Fibroblast of lung (primary cell): ENCODE results near the gene ADGRG3. TPM values are rescaled to one million over a fixed set of nuclear protein-coding genes. Genes with fewer than 3 reads are reported as not detected.

ENCODE experiments used
- DNase-seq, 2 donors: peaks; one replicate each; pipeline versions ENCODE4 v3.0.0 to v3.0.0-alpha.2; 2010; ENCODE audit warnings: low read depth in 2 of 2
- H2AFZ ChIP-seq: 2 replicates; pipeline ENCODE4 v1.5.1; 2012; ENCODE audit warnings: low read length, control low read depth, inconsistent platforms
- H3K27ac ChIP-seq: 2 replicates; pipeline ENCODE4 v1.5.1; 2011; ENCODE audit warnings: low read length, control low read depth; ENCODE audit not compliant: insufficient read depth
- H3K27me3 ChIP-seq: 2 replicates; pipeline ENCODE4 v1.5.1; 2011; ENCODE audit warnings: mild to moderate bottlenecking, low read length; ENCODE audit not compliant: control insufficient read depth, insufficient read depth
- H3K36me3 ChIP-seq: 2 replicates; pipeline ENCODE4 v1.5.1; 2011; ENCODE audit warnings: low read length; ENCODE audit not compliant: control insufficient read depth, insufficient read depth
- H3K4me1 ChIP-seq: 2 replicates; pipeline ENCODE4 v1.5.1; 2011; ENCODE audit warnings: low read length; ENCODE audit not compliant: control insufficient read depth, insufficient read depth; ENCODE audit errors: extremely low read depth
- H3K4me2 ChIP-seq: 2 replicates; pipeline ENCODE4 v1.5.1; 2011; ENCODE audit warnings: low read length, control low read depth; ENCODE audit not compliant: insufficient read depth; ENCODE audit errors: extremely low read depth
- H3K4me3 ChIP-seq, 4 experiments: fragments of 200-600 bp in 1 of 4; sonication (generic) in 1 of 4; replicated peaks in 1 of 4; 2 replicates each; pipeline ENCODE4 v1.5.1; 2011 to 2016; ENCODE audit warnings: low read length in 4 of 4, low read depth in 3 of 4, mild to moderate bottlenecking in 3 of 4, control low read depth in 2 of 4, inconsistent platforms in 1 of 4, mixed read lengths in 1 of 4; ENCODE audit not compliant: insufficient read depth in 1 of 4; ENCODE audit errors: control extremely low read depth in 1 of 4
- H3K79me2 ChIP-seq: 2 replicates; pipeline ENCODE4 v1.5.1; 2012; ENCODE audit warnings: mild to moderate bottlenecking, low read length, inconsistent platforms; ENCODE audit not compliant: control insufficient read depth, insufficient read depth
- H3K9ac ChIP-seq: 2 replicates; pipeline ENCODE4 v1.5.1; 2011; ENCODE audit warnings: mild to moderate bottlenecking, low read length, control low read depth; ENCODE audit not compliant: insufficient read depth
- H3K9me3 ChIP-seq: 2 replicates; pipeline ENCODE4 v1.5.1; 2012; ENCODE audit warnings: low read depth, low read length; ENCODE audit not compliant: control insufficient read depth, insufficient read depth
- H4K20me1 ChIP-seq: 2 replicates; pipeline ENCODE4 v1.5.1; 2011; ENCODE audit warnings: low read length; ENCODE audit not compliant: control insufficient read depth, insufficient read depth; ENCODE audit errors: extremely low read depth
- CTCF ChIP-seq, 2 donors: IDR thresholded peaks in 1 of 2; conservative IDR thresholded peaks in 1 of 2; 1 replicate in 1 of 2; 2 replicates in 1 of 2; pipeline ENCODE4 v1.5.1; 2011 to 2012; ENCODE audit warnings: low read length in 2 of 2, control low read depth in 1 of 2, inconsistent platforms in 1 of 2, low read depth in 1 of 2, mild to moderate bottlenecking in 1 of 2
- EZH2 ChIP-seq: IDR thresholded peaks from 2 replicates; pipeline ENCODE4 v1.5.1; 2012; ENCODE audit warnings: low read length, control low read depth, mild to moderate bottlenecking; ENCODE audit errors: missing control alignments
- polyA plus RNA-seq, 2 donors: library from polyadenylated mRNA; depleted of rRNA in 1 of 2; stranded (reverse) in 1 of 2; unstranded in 1 of 2; fragments of >200 nt; gene quantifications; 2 replicates each; pipeline ENCODE4 v1.2.1, GENCODE V29; 2011 to 2012; ENCODE audit warnings: missing spikeins in 1 of 2
- total RNA-seq: library from RNA; depleted of rRNA; stranded (reverse); fragments of >200 nt; gene quantifications from 2 replicates; pipeline ENCODE4 v1.2.1, GENCODE V29; 2014

Gene ADGRG3
- total and polyA plus RNA-seq, 2 donors (not counting 1 experiment from before 2014, with no cell fraction given): not detected

DNA sequence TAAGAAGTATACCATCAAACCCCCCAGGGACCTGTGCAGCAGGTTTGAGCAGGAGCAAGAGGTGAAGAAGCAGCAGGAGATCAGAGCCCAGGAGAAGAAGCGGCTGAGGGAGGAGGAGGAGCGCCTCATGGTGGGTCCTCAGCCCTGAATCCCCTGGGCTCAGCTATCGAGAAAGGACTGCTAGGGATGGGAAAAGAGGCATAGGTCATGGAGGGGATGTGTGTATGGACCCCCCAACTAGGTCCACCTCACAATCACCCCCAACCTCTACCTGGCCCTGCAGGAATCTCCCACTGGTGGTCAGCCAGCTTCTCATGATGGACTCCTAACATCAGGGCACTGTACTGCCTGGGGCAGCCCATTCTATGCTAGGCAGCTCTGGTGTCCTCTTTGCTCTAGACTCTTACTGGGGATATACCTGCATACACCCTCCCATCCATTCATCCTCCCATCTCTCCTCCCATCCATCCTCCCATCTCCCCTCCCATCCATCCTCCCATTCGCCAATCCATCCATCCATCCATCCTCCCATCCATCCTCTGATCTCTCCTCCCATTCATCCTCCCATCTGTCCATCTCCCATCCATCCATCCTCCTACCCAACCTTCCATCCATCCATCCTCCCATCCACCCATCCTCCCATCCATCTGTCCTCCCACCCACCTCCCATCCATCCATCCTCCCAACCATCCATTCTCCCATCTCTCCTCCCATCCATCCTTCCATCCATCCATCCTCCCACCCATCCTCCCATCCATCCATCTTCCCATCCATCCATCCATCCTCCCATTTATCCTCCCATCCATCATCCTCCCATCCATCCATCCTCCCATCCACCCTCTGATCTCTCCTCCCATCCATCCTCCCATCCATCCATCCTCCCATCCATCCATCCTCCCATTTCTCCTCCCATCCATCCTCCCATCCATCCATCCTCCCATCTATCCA lies 37.1 kb downstream of the ADGRG3 start:
- H3K79me2 ChIP-seq: no peaks in the 10 kb centered on the region
- H2AFZ ChIP-seq: no peak overlapping the region
- H3K27ac ChIP-seq: no peak overlapping the region
- H3K4me1 ChIP-seq: no peaks in the 10 kb centered on the region
- no peak for TF ChIP-seq EZH2
- TF ChIP-seq CTCF (conservative IDR thresholded peaks at IDR 0.05 in 1 of 2, IDR thresholded peaks at IDR 0.05 in 1 of 2; ENCODE audit: low read depth in 1 of 2, low read length in 2 of 2): no peak
- no peak overlapping the region for H3K4me2 ChIP-seq
- peaks cover 6% of the 10 kb centered on the region for H3K27me3 ChIP-seq
- no peak overlapping the region for H3K4me3 ChIP-seq
- H4K20me1 ChIP-seq: no peaks in the 10 kb centered on the region
- DNase-seq: no peak
- no peaks in the 10 kb centered on the region for H3K36me3 ChIP-seq
- H3K9ac ChIP-seq: no peak overlapping the region
- H3K9me3 ChIP-seq: no peaks in the 10 kb centered on the region

DNA sequence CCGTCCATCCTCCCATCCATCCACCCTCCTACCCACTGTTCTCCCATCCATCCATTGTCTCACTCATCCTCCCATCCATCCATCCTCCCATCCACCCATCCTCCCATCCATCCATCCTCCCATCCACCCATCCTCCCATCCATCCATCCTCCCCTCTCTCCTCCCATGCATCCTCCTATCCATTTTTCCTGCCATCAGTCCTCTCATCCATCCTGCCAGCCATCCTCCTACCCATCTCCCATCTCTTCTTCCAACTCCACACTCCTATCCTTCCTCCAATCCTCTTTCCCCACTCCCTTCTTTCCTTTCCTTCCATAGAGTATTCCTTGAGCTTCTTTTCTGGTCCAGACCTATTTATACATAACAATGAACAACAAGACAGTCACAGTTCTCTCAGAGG lies 38.6 kb downstream of the ADGRG3 start:
- TF ChIP-seq CTCF (conservative IDR thresholded peaks at IDR 0.05 in 1 of 2, IDR thresholded peaks at IDR 0.05 in 1 of 2; ENCODE audit: low read depth in 1 of 2, low read length in 2 of 2): no peak
- TF ChIP-seq EZH2: no peak
- DNase-seq: no peak
- no peak overlapping the region for H3K4me2 ChIP-seq
- H3K4me3 ChIP-seq: no peak overlapping the region
- H3K9ac ChIP-seq: no peak overlapping the region
- H2AFZ ChIP-seq: no peak overlapping the region
- H4K20me1 ChIP-seq: no peaks in the 10 kb centered on the region
- H3K79me2 ChIP-seq: no peaks in the 10 kb centered on the region
- H3K27me3 ChIP-seq: peaks cover 9% of the 10 kb centered on the region
- no peaks in the 10 kb centered on the region for H3K36me3 ChIP-seq
- no peaks in the 10 kb centered on the region for H3K9me3 ChIP-seq
- H3K27ac ChIP-seq: no peak overlapping the region
- H3K4me1 ChIP-seq: no peaks in the 10 kb centered on the region

DNA sequence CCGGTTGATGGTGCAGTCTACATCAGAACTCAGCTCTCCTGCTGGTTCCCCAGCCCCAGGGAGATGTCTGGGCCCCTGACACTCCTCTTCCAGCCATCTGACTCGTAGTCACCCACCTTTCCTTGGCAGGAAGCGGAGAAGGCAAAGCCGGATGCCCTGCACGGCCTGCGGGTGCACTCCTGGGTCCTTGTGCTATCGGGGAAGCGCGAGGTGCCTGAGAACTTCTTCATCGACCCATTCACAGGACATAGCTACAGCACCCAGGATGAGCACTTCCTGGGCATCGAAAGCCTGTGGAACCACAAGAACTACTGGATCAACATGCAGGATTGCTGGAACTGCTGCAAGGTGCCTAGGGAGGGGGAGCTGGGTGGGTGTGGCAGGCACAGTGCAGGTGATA lies 39.2 kb downstream of the ADGRG3 start:
- H3K36me3 ChIP-seq: no peaks in the 10 kb centered on the region
- H3K9me3 ChIP-seq: no peaks in the 10 kb centered on the region
- H3K4me1 ChIP-seq: no peaks in the 10 kb centered on the region
- no peaks in the 10 kb centered on the region for H4K20me1 ChIP-seq
- TF ChIP-seq EZH2 (no peak), CTCF (conservative IDR thresholded peaks at IDR 0.05 in 1 of 2, IDR thresholded peaks at IDR 0.05 in 1 of 2; ENCODE audit: low read depth in 1 of 2, low read length in 2 of 2) (no peak)
- no peak overlapping the region for H3K4me3 ChIP-seq
- peaks cover 9% of the 10 kb centered on the region for H3K27me3 ChIP-seq
- no peak overlapping the region for H3K27ac ChIP-seq
- H2AFZ ChIP-seq: no peak overlapping the region
- H3K79me2 ChIP-seq: no peaks in the 10 kb centered on the region
- no peak overlapping the region for H3K4me2 ChIP-seq
- no peak overlapping the region for H3K9ac ChIP-seq
- no peak for DNase-seq
